ENCODE data around the gene HSD3B2. TPM values are rescaled to one million over a fixed set of nuclear protein-coding genes. Genes with fewer than 3 reads are reported as not detected.

Gene HSD3B2
- total RNA-seq, 1 experiment from 2014 or later: not detected

DNA sequence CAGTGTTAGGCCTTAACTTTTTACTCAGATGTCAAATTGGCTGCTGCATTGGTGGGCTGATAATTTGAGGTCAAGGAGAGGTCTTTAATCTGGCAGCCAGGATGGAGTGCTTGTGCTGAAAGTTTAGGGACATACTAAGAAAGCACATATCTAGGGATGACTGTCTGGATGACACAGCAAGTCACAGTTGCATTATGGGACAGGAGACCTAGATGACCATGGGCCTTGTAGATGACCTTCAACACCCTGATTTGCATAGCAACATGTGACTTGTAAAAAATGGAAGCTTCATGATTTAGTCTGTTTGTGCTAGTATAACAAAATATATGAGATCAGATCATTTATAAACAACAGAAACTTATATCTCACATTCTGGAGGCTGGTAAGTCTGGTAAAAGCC lies 18.0 kb upstream of the HSD3B2 start:
- Histone ChIP-seq H4K8ac (replicated peaks; ENCODE audit: insufficient read length, low read depth, low read length) (no peak overlapping the region), H3K9ac (ENCODE audit: extremely low read depth, insufficient read length, low read length) (no peak overlapping the region), H3K4me1 (ENCODE audit: insufficient read depth, low read length) (no peaks in the 10 kb centered on the region), H2BK12ac (ENCODE audit: insufficient read length, low read depth, low read length) (no peak overlapping the region), H2AK5ac (ENCODE audit: insufficient read length, low read length) (no peak overlapping the region), H3K23me2 (ENCODE audit: insufficient read length, low read depth, low read length, poor library complexity, severe bottlenecking) (no peaks in the 10 kb centered on the region), H3K9me3 (ENCODE audit: control insufficient read depth, low read depth, low read length) (no peaks in the 10 kb centered on the region), H2BK15ac (ENCODE audit: low read depth, low read length) (no peak overlapping the region), H3K4ac (ENCODE audit: low read depth, low read length) (no peak overlapping the region), H3K18ac (ENCODE audit: insufficient read length, low read depth, low read length) (no peak overlapping the region), H3K79me2 (ENCODE audit: insufficient read depth, low read length) (no peaks in the 10 kb centered on the region), H4K91ac (ENCODE audit: insufficient read length, low read depth, low read length) (no peak overlapping the region), H3K79me1 (ENCODE audit: insufficient read depth, low read depth, low read length, poor library complexity, severe bottlenecking) (no peaks in the 10 kb centered on the region), H3K27ac (ENCODE audit: insufficient read length, low read depth, low read length) (no peak overlapping the region), H3K14ac (ENCODE audit: insufficient read depth, low read length) (no peak overlapping the region), H3K23ac (ENCODE audit: insufficient read length, low read depth, low read length) (no peak overlapping the region), H4K20me1 (ENCODE audit: control insufficient read depth, insufficient read depth, insufficient read length) (no peaks in the 10 kb centered on the region), H4K5ac (ENCODE audit: insufficient read length, low read depth, low read length) (no peak overlapping the region), H3K56ac (ENCODE audit: insufficient read length, low read depth, low read length) (no peak overlapping the region), H2BK120ac (ENCODE audit: low read depth, low read length, poor library complexity, severe bottlenecking) (no peak overlapping the region), H2AFZ (ENCODE audit: low read length) (no peak overlapping the region), H2BK20ac (ENCODE audit: low read depth, low read length, poor library complexity, severe bottlenecking) (no peak overlapping the region), H2BK5ac (ENCODE audit: insufficient read length, low read length) (no peak overlapping the region), H3K27me3 (ENCODE audit: insufficient read depth, low read length) (no peaks in the 10 kb centered on the region), H3T11ph (ENCODE audit: low read length) (no peak overlapping the region), H3K4me2 (ENCODE audit: insufficient read depth, insufficient read length, low read length) (no peak overlapping the region)
- Mint-ChIP-seq H3K36me3 (ENCODE audit: insufficient read depth in 1 of 3, low read depth in 3 of 3) (no peaks in the 10 kb centered on the region), H3K9me3 (0 out of 5 replicates have a peak, but pooled peaks cover 0 to 2% of the 10 kb centered on the region in 2 experiments), H3K4me1 (no peaks in the 10 kb centered on the region), H3K4me3 (no peak overlapping the region), H3K27me3 (ENCODE audit: low read depth) (peaks cover 6% of the 10 kb centered on the region), H3K27ac (no peak overlapping the region)
- TF ChIP-seq, protein P1, sequence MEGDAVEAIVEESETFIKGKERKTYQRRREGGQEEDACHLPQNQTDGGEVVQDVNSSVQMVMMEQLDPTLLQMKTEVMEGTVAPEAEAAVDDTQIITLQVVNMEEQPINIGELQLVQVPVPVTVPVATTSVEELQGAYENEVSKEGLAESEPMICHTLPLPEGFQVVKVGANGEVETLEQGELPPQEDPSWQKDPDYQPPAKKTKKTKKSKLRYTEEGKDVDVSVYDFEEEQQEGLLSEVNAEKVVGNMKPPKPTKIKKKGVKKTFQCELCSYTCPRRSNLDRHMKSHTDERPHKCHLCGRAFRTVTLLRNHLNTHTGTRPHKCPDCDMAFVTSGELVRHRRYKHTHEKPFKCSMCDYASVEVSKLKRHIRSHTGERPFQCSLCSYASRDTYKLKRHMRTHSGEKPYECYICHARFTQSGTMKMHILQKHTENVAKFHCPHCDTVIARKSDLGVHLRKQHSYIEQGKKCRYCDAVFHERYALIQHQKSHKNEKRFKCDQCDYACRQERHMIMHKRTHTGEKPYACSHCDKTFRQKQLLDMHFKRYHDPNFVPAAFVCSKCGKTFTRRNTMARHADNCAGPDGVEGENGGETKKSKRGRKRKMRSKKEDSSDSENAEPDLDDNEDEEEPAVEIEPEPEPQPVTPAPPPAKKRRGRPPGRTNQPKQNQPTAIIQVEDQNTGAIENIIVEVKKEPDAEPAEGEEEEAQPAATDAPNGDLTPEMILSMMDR (conservative IDR thresholded peaks at IDR 0.05): no peak
- no peak for DNase-seq
